Lung (tissue), 12 donors: ENCODE measurements around the gene SLC4A2. TPM values are rescaled to one million over a fixed set of nuclear protein-coding genes. Genes with fewer than 3 reads are reported as not detected.

Source experiments
- ATAC-seq: fragments of 200-7000 bp; cut with Tn5 transposase; one replicate; pipeline ENCODE4 v1.9.1; 2020; ENCODE audit warnings: moderate number of reproducible peaks; ENCODE audit not compliant: insufficient read depth, low FRiP score
- DNase-seq, 3 donors: peaks; one replicate each; pipeline ENCODE4 v3.0.0-alpha.2; 2013 to 2017
- H3K27ac ChIP-seq, 2 donors: one replicate each; pipeline ENCODE4 v1.5.1; 2013; ENCODE audit warnings: mild to moderate bottlenecking in 2 of 2, moderate library complexity in 2 of 2, control low read depth in 1 of 2, inconsistent platforms in 1 of 2, low read depth in 1 of 2, low read length in 1 of 2
- H3K27me3 ChIP-seq, 3 donors: one replicate each; pipeline ENCODE4 v1.5.1; 2013; ENCODE audit warnings: low read length in 2 of 3; ENCODE audit not compliant: control insufficient read depth in 3 of 3, insufficient read depth in 3 of 3
- H3K36me3 ChIP-seq, 4 donors: one replicate each; pipeline ENCODE4 v1.5.1; 2013; ENCODE audit warnings: low read length in 4 of 4, mild to moderate bottlenecking in 1 of 4, moderate library complexity in 1 of 4; ENCODE audit not compliant: control insufficient read depth in 4 of 4, insufficient read depth in 4 of 4
- H3K4me1 ChIP-seq, 5 donors: one replicate each; pipeline ENCODE4 v1.5.1; 2013; ENCODE audit warnings: low read length in 5 of 5, mild to moderate bottlenecking in 2 of 5, moderate library complexity in 1 of 5; ENCODE audit not compliant: control insufficient read depth in 5 of 5, insufficient read depth in 5 of 5
- H3K4me3 ChIP-seq: one replicate; pipeline ENCODE4 v1.5.1; 2013; ENCODE audit warnings: mild to moderate bottlenecking, control low read depth, moderate library complexity
- H3K9ac ChIP-seq, 2 donors: one replicate each; pipeline ENCODE4 v1.5.1; 2013; ENCODE audit warnings: low read length in 2 of 2, control low read depth in 1 of 2; ENCODE audit not compliant: insufficient read depth in 1 of 2
- H3K9me3 ChIP-seq, 4 donors: one replicate each; pipeline ENCODE4 v1.5.1; 2013; ENCODE audit warnings: low read length in 3 of 4, mild to moderate bottlenecking in 1 of 4, moderate library complexity in 1 of 4; ENCODE audit not compliant: control insufficient read depth in 4 of 4, insufficient read depth in 3 of 4
- CTCF ChIP-seq: IDR thresholded peaks from 2 replicates; pipeline ENCODE4 v1.5.1; 2012; ENCODE audit warnings: mild to moderate bottlenecking; ENCODE audit errors: control extremely low read depth, extremely low read depth
- WGBS, 2 donors: extraction: QIAGEN DNeasy Blood & Tissue Kit; methylation state at CpG; one replicate each; pipeline ENCODE4 v1.1.7; 2013; 5-methylcytosine and 5-hydroxymethylcytosine counted together
- polyA plus RNA-seq, 2 donors: library from polyadenylated mRNA; stranded (reverse); fragments of 200-250 nt; gene quantifications; one replicate each; pipeline ENCODE4 v1.2.1, GENCODE V29; 2013
- total RNA-seq, 2 donors: library from RNA; depleted of rRNA in 1 of 2; stranded (reverse); fragments of >200 nt in 1 of 2; gene quantifications; one replicate each; pipeline ENCODE4 v1.2.1, GENCODE V29; 2014 to 2021
- donor health status: control.
- donor health status: control.
- donor health status: Bipolar disorder and iron deficiency.
- donor health status: healthy.
- donor health status: DM: yes; HTN: yes; CAD: no.

Gene SLC4A2
- total and polyA plus RNA-seq, 4 donors = 66.3 to 173 (median 120) TPM

GRCh38 chr7:151088856-151089699, 29.7 kb downstream of the SLC4A2 start:
- peaks cover 0 to 3% (median 0%) of the 10 kb centered on the region in 4 donors for H3K36me3 ChIP-seq

DNA sequence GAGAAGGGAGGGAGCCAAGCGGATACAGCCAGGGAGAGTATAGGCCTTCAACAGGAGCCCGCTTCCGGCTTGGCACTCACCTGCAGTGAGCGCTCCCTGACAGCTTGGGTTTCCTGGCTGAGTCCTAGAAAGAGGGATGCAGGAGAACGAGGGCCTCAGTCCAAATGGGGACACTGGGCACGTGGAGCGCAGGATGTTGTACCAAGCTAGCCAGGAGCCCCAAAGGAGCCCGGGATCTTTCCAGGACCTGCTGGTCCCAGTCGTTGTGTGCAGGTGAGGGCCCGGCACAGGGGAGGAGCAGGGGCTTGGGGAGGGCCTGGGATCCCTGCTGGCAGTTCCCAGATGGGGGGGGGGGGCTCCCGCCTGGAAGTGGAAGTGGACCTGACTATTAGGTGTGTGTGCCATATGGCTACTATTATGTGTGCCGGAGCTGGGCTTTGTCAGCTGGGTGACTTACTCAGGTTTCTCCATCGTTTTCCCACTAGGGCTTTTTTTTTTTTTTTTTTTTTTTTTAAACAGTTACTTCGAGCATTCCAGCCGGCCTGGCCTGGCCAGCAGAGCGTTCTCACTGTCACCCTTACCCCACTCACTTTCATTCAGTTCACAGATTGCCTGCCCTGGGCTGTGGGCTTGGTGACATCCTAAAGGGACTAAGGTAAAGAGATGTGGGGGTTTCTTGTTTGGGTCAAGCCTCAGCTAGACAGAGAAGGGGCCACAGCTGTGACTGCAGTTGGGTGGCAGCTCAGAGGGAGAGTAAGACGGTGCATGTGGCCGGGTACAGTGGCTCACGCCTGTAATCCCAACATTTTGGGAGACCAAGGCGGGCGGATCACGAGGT, 30.7 kb downstream of the SLC4A2 start:
- no peak for ATAC-seq
- no peak overlapping the region for H3K4me3 ChIP-seq
- no peak for DNase-seq
- H3K4me1 ChIP-seq = peaks cover 0 to 35% (median 17%) of the 10 kb centered on the region in 5 donors
- no peak for TF ChIP-seq CTCF
- peaks cover 0 to 3% (median 0%) of the 10 kb centered on the region in 4 donors for H3K36me3 ChIP-seq
- no peaks in the 10 kb centered on the region for H3K27me3 ChIP-seq
- peak overlapping the region in 1 of 2 donors; percentile 12 for H3K9ac ChIP-seq
- peak overlapping the region; percentile 27 to 96 for H3K27ac ChIP-seq
- H3K9me3 ChIP-seq = no peaks in the 10 kb centered on the region
- 74 to 82% methylated on average over 20 to 22 of the region's 22 CpGs for WGBS, 2 donors

More at GRCh38 chr7:151088856-151089699, 29.7 kb downstream of the SLC4A2 start:
- Histone ChIP-seq H3K9me3 (no peaks in the 10 kb centered on the region), H3K4me1 (peaks cover 0 to 38% (median 15%) of the 10 kb centered on the region in 5 donors), H3K4me3 (peak overlapping the region; percentile 15), H3K27ac (peak overlapping the region; percentile 62 to 96), H3K27me3 (no peaks in the 10 kb centered on the region), H3K9ac (peak overlapping the region; percentile 12 to 73)
- TF ChIP-seq CTCF = no peak
- DNase-seq = peak; percentile 59 to 81 (median 72)
- WGBS, 2 donors = 11 to 21% methylated on average over 30 of the region's 30 CpGs
- ATAC-seq = peak; percentile 21

DNA sequence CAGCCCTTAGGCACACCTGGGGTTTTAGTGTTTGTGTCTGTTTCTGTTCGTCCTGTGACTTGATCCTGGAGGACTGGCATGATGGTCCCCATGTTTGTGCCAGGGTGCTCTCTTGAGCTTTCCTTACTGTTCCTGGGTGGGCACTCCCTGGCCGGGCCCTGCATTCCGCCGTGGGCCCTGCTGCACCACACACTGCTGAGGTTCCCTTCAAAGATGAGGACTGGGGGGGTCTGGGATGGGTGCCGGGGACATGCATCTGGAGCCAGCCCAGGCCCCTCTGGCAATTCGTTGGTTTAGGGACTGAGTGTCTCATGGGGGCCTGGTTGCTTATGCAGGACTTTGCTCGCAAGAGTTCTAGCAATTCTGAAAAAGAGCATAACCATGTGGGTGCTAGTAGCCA, 31.6 kb downstream of the SLC4A2 start:
- Histone ChIP-seq H3K4me3 (no peak overlapping the region), H3K9me3 (no peaks in the 10 kb centered on the region), H3K9ac (no peak overlapping the region), H3K36me3 (peaks cover 0 to 3% (median 0%) of the 10 kb centered on the region in 4 donors), H3K27me3 (no peaks in the 10 kb centered on the region), H3K27ac (peak overlapping the region in 1 of 2 donors; percentile 15), H3K4me1 (peaks cover 0 to 28% (median 12%) of the 10 kb centered on the region in 5 donors)
- TF ChIP-seq CTCF = no peak
- DNase-seq (no peak), ATAC-seq (no peak)
- 92% methylated on average over 7 of the region's 7 CpGs for WGBS, 2 donors
